GM23338 (cell line): ENCODE data around the gene LOXL4. TPM values are rescaled to one million over a fixed set of nuclear protein-coding genes. Genes with fewer than 3 reads are reported as not detected.

Source experiments
- ATAC-seq: fragments of 200-7000 bp; cut with Tn5 transposase; 3 replicates; pipeline ENCODE4 v1.9.1; 2020
- DNase-seq: peaks from one replicate; pipeline ENCODE4 v3.0.0-alpha.2; 2015; ENCODE audit warnings: low spot score
- H2AFZ ChIP-seq: fragments of 200-600 bp; sonication (generic); 2 replicates; pipeline ENCODE4 v1.8.0; 2016; ENCODE audit warnings: antibody characterized with exemption, mild to moderate bottlenecking, moderate library complexity
- H3F3A ChIP-seq: fragments of 200-600 bp; sonication (generic); replicated peaks from 2 replicates; pipeline ENCODE4 v1.8.0; 2017; ENCODE audit warnings: antibody characterized with exemption, mixed run types, low read depth
- H3K27ac ChIP-seq: fragments of 200-600 bp; sonication (generic); 2 replicates; pipeline ENCODE4 v1.6.1; 2016; ENCODE audit warnings: low read depth
- H3K27me3 ChIP-seq: fragments of 200-600 bp; sonication (generic); 2 replicates; pipeline ENCODE4 v1.8.0; 2016; ENCODE audit warnings: mild to moderate bottlenecking, mixed run types, moderate library complexity; ENCODE audit not compliant: insufficient read depth
- H3K36me3 ChIP-seq: fragments of 200-600 bp; sonication (generic); 2 replicates; pipeline ENCODE4 v1.8.0; 2016; ENCODE audit warnings: mild to moderate bottlenecking; ENCODE audit not compliant: insufficient read depth
- H3K4me1 ChIP-seq: fragments of 200-600 bp; sonication (generic); 2 replicates; pipeline ENCODE4 v1.8.0; 2016; ENCODE audit warnings: mild to moderate bottlenecking, moderate library complexity; ENCODE audit not compliant: insufficient read depth
- H3K4me2 ChIP-seq: fragments of 200-600 bp; sonication (generic); 2 replicates; pipeline ENCODE4 v1.7.1; 2017; ENCODE audit warnings: mixed run types
- H3K4me3 ChIP-seq: fragments of 200-600 bp; sonication (generic); 2 replicates; pipeline ENCODE4 v1.6.1; 2016; ENCODE audit warnings: mixed run types
- H3K79me2 ChIP-seq: fragments of 200-600 bp; sonication (generic); replicated peaks from 2 replicates; pipeline ENCODE4 v1.8.0; 2017; ENCODE audit warnings: mild to moderate bottlenecking; ENCODE audit not compliant: insufficient read depth
- H3K9me2 ChIP-seq: fragments of 200-600 bp; sonication (generic); 2 replicates; pipeline ENCODE4 v1.8.0; 2017; ENCODE audit not compliant: insufficient read depth
- H4K20me1 ChIP-seq: fragments of 200-600 bp; sonication (generic); replicated peaks from 2 replicates; pipeline ENCODE4 v1.8.0; 2017; ENCODE audit warnings: mild to moderate bottlenecking; ENCODE audit not compliant: insufficient read depth
- H3K27ac Mint-ChIP-seq: 2 replicates; pipeline ENCODE4 v1.8.0; 2020; ENCODE audit warnings: inconsistent platforms, mild to moderate bottlenecking, moderate library complexity, mixed read lengths
- H3K27me3 Mint-ChIP-seq: 3 replicates; pipeline ENCODE4 v1.8.0; 2022; ENCODE audit warnings: low read depth, mild to moderate bottlenecking, moderate library complexity, mixed read lengths, inconsistent platforms; ENCODE audit not compliant: insufficient read depth, poor library complexity
- H3K36me3 Mint-ChIP-seq: 3 replicates; pipeline ENCODE4 v1.8.0; 2021; ENCODE audit warnings: low read depth, mild to moderate bottlenecking, inconsistent platforms, moderate library complexity, mixed read lengths
- H3K4me1 Mint-ChIP-seq: 3 replicates; pipeline ENCODE4 v1.8.0; 2020; ENCODE audit warnings: mild to moderate bottlenecking, inconsistent platforms, mixed read lengths
- H3K4me3 Mint-ChIP-seq: 3 replicates; pipeline ENCODE4 v1.8.0; 2021; ENCODE audit warnings: moderate library complexity, mild to moderate bottlenecking, inconsistent platforms, mixed read lengths
- H3K9me3 Mint-ChIP-seq: 3 replicates; pipeline ENCODE4 v1.8.0; 2020; ENCODE audit warnings: moderate library complexity, mild to moderate bottlenecking, inconsistent platforms, mixed read lengths
- CREB1 ChIP-seq: fragments of 250-450 bp; sonication (Bioruptor Pico); IDR thresholded peaks from 2 replicates; pipeline ENCODE4 v1.5.0; 2020; ENCODE audit warnings: low read depth, mild to moderate bottlenecking, moderate library complexity
- EZH2 ChIP-seq: fragments of 200-600 bp; sonication (generic); IDR thresholded peaks from one replicate; pipeline ENCODE4 v1.8.0; 2017; ENCODE audit warnings: antibody characterized with exemption, mild to moderate bottlenecking, low read depth; ENCODE audit not compliant: unreplicated experiment
- EZH2phosphoT487 ChIP-seq: fragments of 200-600 bp; sonication (generic); IDR thresholded peaks from one replicate; pipeline ENCODE4 v1.8.1; 2018; ENCODE audit warnings: antibody characterized with exemption; ENCODE audit not compliant: unreplicated experiment
- JUNB ChIP-seq: IDR thresholded peaks from one replicate; pipeline ENCODE4 v1.6.1; 2016; ENCODE audit warnings: antibody characterized with exemption; ENCODE audit not compliant: unreplicated experiment
- NANOG ChIP-seq: IDR thresholded peaks from 2 replicates; pipeline ENCODE4 v1.6.1; 2016; ENCODE audit warnings: antibody characterized with exemption, borderline replicate concordance
- POLR2AphosphoS5 ChIP-seq: IDR thresholded peaks from 2 replicates; pipeline ENCODE4 v1.6.1; 2016; ENCODE audit warnings: antibody characterized with exemption, low read depth
- STAT1 ChIP-seq: IDR thresholded peaks from one replicate; pipeline ENCODE4 v1.6.1; 2016; ENCODE audit warnings: antibody characterized with exemption; ENCODE audit not compliant: unreplicated experiment
- ZNF114 ChIP-seq: fragments of 250-450 bp; sonication (Bioruptor Pico); IDR thresholded peaks from 2 replicates; pipeline ENCODE4 v1.5.0; 2020; ENCODE audit warnings: mild to moderate bottlenecking, moderate library complexity
- ZNF331 ChIP-seq: fragments of 250-450 bp; sonication (Bioruptor Pico); IDR thresholded peaks from 2 replicates; pipeline ENCODE4 v1.5.0; 2020; ENCODE audit warnings: low read depth, mild to moderate bottlenecking, moderate library complexity
- polyA plus RNA-seq: library from polyadenylated mRNA; unstranded; fragments of >200 nt; fragmentation: Nextera tagmentation; extraction: Ambion mirVana; gene quantifications from 2 replicates; pipeline ENCODE4 v1.2.1, GENCODE V29; 2016
- total RNA-seq: library from RNA; depleted of rRNA; stranded (reverse); fragments of >200 nt; shearing (Covaris generic); gene quantifications from 2 replicates; pipeline ENCODE4 v1.2.3, GENCODE V29; 2014
- TF ChIP-seq, protein P1 (sequence below): IDR thresholded peaks from 2 replicates; pipeline ENCODE4 v1.6.1; 2016; ENCODE audit warnings: antibody characterized with exemption
- TF ChIP-seq, protein P2 (sequence below): IDR thresholded peaks from one replicate; pipeline ENCODE4 v1.6.1; 2018; ENCODE audit warnings: antibody characterized with exemption; ENCODE audit not compliant: unreplicated experiment
- TF ChIP-seq, protein P3 (sequence below): fragments of 250-450 bp; sonication (Bioruptor Pico); IDR thresholded peaks from 2 replicates; pipeline ENCODE4 v1.5.0; 2020; ENCODE audit warnings: mild to moderate bottlenecking, moderate library complexity
- TF ChIP-seq, protein P4 (sequence below), 2 experiments: fragments of 200-600 bp in 1 of 2; sonication (generic) in 1 of 2; conservative IDR thresholded peaks; 2 replicates each; pipeline versions ENCODE4 v1.5.1 to v1.6.1; 2016 to 2017; ENCODE audit warnings: antibody characterized with exemption in 2 of 2, low read depth in 2 of 2, mild to moderate bottlenecking in 2 of 2, moderate library complexity in 1 of 2

LOXL4 gene
- total and polyA plus RNA-seq, 2 experiments from 2014 or later, result 0.21 to 0.38 TPM

DNA sequence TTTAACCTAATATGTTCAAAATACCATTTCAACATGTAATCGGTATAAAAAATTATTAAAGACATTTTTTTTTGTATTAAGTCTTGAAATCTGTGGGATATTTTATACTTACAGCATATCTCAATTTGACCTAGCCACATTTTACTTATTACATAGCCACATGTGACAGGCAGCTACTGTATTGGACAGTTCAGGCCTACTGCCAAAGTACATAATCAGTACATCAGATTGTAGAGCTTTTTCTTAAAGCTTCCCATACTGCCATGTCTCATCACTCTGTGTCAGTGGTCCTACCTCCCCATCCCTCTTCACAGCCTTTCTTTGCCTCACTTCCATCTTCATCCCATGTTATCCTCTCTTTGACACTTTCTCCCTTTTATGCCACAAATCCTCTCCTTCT is 43.0 kb downstream of the LOXL4 start:
- Histone ChIP-seq H3K27ac (no peak overlapping the region), H4K20me1 (0 out of 2 replicates have a peak, but pooled peaks cover 2% of the 10 kb centered on the region), H3K9me2 (no peaks in the 10 kb centered on the region), H3K27me3 (no peaks in the 10 kb centered on the region), H3K4me1 (no peaks in the 10 kb centered on the region), H3F3A (no peaks in the 10 kb centered on the region), H2AFZ (no peak overlapping the region), H3K4me2 (no peak overlapping the region), H3K36me3 (no peaks in the 10 kb centered on the region), H3K79me2 (peaks cover 29% of the 10 kb centered on the region), H3K4me3 (no peak overlapping the region)
- Mint-ChIP-seq H3K4me3 (no peak overlapping the region), H3K27me3 (peaks cover 2% of the 10 kb centered on the region), H3K27ac (no peak overlapping the region), H3K4me1 (peaks cover 8% of the 10 kb centered on the region; the same call in 2 of the 3 replicates), H3K9me3 (peaks cover 12% of the 10 kb centered on the region; the same call in 2 of the 3 replicates), H3K36me3 (peaks cover 9% of the 10 kb centered on the region; the same call in 2 of the 3 replicates)
- ATAC-seq (no peak), DNase-seq (no peak)
- no peak for TF ChIP-seq EZH2
- no peak for TF ChIP-seq NANOG
- no peak for TF ChIP-seq ZNF114
- no peak for TF ChIP-seq EZH2phosphoT487
- TF ChIP-seq, protein P1, sequence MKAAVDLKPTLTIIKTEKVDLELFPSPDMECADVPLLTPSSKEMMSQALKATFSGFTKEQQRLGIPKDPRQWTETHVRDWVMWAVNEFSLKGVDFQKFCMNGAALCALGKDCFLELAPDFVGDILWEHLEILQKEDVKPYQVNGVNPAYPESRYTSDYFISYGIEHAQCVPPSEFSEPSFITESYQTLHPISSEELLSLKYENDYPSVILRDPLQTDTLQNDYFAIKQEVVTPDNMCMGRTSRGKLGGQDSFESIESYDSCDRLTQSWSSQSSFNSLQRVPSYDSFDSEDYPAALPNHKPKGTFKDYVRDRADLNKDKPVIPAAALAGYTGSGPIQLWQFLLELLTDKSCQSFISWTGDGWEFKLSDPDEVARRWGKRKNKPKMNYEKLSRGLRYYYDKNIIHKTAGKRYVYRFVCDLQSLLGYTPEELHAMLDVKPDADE, result no peak
- TF ChIP-seq ZNF331, result no peak
- TF ChIP-seq, protein P2, sequence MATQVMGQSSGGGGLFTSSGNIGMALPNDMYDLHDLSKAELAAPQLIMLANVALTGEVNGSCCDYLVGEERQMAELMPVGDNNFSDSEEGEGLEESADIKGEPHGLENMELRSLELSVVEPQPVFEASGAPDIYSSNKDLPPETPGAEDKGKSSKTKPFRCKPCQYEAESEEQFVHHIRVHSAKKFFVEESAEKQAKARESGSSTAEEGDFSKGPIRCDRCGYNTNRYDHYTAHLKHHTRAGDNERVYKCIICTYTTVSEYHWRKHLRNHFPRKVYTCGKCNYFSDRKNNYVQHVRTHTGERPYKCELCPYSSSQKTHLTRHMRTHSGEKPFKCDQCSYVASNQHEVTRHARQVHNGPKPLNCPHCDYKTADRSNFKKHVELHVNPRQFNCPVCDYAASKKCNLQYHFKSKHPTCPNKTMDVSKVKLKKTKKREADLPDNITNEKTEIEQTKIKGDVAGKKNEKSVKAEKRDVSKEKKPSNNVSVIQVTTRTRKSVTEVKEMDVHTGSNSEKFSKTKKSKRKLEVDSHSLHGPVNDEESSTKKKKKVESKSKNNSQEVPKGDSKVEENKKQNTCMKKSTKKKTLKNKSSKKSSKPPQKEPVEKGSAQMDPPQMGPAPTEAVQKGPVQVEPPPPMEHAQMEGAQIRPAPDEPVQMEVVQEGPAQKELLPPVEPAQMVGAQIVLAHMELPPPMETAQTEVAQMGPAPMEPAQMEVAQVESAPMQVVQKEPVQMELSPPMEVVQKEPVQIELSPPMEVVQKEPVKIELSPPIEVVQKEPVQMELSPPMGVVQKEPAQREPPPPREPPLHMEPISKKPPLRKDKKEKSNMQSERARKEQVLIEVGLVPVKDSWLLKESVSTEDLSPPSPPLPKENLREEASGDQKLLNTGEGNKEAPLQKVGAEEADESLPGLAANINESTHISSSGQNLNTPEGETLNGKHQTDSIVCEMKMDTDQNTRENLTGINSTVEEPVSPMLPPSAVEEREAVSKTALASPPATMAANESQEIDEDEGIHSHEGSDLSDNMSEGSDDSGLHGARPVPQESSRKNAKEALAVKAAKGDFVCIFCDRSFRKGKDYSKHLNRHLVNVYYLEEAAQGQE, result no peak
- TF ChIP-seq, protein P3, sequence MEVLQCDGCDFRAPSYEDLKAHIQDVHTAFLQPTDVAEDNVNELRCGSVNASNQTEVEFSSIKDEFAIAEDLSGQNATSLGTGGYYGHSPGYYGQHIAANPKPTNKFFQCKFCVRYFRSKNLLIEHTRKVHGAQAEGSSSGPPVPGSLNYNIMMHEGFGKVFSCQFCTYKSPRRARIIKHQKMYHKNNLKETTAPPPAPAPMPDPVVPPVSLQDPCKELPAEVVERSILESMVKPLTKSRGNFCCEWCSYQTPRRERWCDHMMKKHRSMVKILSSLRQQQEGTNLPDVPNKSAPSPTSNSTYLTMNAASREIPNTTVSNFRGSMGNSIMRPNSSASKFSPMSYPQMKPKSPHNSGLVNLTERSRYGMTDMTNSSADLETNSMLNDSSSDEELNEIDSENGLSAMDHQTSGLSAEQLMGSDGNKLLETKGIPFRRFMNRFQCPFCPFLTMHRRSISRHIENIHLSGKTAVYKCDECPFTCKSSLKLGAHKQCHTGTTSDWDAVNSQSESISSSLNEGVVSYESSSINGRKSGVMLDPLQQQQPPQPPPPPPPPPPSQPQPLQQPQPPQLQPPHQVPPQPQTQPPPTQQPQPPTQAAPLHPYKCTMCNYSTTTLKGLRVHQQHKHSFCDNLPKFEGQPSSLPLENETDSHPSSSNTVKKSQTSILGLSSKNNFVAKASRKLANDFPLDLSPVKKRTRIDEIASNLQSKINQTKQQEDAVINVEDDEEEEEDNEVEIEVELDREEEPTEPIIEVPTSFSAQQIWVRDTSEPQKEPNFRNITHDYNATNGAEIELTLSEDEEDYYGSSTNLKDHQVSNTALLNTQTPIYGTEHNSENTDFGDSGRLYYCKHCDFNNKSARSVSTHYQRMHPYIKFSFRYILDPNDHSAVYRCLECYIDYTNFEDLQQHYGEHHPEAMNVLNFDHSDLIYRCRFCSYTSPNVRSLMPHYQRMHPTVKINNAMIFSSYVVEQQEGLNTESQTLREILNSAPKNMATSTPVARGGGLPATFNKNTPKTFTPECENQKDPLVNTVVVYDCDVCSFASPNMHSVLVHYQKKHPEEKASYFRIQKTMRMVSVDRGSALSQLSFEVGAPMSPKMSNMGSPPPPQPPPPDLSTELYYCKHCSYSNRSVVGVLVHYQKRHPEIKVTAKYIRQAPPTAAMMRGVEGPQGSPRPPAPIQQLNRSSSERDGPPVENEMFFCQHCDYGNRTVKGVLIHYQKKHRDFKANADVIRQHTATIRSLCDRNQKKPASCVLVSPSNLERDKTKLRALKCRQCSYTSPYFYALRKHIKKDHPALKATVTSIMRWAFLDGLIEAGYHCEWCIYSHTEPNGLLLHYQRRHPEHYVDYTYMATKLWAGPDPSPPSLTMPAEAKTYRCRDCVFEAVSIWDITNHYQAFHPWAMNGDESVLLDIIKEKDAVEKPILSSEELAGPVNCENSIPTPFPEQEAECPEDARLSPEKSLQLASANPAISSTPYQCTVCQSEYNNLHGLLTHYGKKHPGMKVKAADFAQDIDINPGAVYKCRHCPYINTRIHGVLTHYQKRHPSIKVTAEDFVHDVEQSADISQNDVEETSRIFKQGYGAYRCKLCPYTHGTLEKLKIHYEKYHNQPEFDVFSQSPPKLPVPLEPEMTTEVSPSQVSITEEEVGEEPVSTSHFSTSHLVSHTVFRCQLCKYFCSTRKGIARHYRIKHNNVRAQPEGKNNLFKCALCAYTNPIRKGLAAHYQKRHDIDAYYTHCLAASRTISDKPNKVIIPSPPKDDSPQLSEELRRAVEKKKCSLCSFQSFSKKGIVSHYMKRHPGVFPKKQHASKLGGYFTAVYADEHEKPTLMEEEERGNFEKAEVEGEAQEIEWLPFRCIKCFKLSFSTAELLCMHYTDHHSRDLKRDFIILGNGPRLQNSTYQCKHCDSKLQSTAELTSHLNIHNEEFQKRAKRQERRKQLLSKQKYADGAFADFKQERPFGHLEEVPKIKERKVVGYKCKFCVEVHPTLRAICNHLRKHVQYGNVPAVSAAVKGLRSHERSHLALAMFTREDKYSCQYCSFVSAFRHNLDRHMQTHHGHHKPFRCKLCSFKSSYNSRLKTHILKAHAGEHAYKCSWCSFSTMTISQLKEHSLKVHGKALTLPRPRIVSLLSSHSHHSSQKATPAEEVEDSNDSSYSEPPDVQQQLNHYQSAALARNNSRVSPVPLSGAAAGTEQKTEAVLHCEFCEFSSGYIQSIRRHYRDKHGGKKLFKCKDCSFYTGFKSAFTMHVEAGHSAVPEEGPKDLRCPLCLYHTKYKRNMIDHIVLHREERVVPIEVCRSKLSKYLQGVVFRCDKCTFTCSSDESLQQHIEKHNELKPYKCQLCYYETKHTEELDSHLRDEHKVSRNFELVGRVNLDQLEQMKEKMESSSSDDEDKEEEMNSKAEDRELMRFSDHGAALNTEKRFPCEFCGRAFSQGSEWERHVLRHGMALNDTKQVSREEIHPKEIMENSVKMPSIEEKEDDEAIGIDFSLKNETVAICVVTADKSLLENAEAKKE (CRISPR knock-in tag), result no peak
- TF ChIP-seq CREB1 (CRISPR knock-in tag), result no peak
- TF ChIP-seq STAT1, result no peak
- TF ChIP-seq, protein P4, sequence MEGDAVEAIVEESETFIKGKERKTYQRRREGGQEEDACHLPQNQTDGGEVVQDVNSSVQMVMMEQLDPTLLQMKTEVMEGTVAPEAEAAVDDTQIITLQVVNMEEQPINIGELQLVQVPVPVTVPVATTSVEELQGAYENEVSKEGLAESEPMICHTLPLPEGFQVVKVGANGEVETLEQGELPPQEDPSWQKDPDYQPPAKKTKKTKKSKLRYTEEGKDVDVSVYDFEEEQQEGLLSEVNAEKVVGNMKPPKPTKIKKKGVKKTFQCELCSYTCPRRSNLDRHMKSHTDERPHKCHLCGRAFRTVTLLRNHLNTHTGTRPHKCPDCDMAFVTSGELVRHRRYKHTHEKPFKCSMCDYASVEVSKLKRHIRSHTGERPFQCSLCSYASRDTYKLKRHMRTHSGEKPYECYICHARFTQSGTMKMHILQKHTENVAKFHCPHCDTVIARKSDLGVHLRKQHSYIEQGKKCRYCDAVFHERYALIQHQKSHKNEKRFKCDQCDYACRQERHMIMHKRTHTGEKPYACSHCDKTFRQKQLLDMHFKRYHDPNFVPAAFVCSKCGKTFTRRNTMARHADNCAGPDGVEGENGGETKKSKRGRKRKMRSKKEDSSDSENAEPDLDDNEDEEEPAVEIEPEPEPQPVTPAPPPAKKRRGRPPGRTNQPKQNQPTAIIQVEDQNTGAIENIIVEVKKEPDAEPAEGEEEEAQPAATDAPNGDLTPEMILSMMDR (conservative IDR thresholded peaks at IDR 0.05; ENCODE audit: low read depth in 2 of 2), result no peak
- TF ChIP-seq POLR2AphosphoS5, result no peak
- TF ChIP-seq JUNB, result no peak
